ENCODE data around the gene DPF3. TPM values are rescaled to one million over a fixed set of nuclear protein-coding genes. Genes with fewer than 3 reads are reported as not detected.

Gene DPF3
- polyA plus RNA-seq, 2 of the 4 experiments (the other 2 are of a cell fraction), result 0.05 to 0.09 TPM

GRCh38 chr14:72753044-72753710 lies 140.7 kb downstream of the DPF3 start:
- 35% methylated on average over 8 of the region's 8 CpGs for WGBS (ENCODE audit: missing lambda C conversion rate)
- FAIRE-seq (no peak), DNase-seq (ENCODE audit: low read depth in 1 of 2, low spot score in 1 of 2) (no peak), ATAC-seq (no peak)
- Histone ChIP-seq H3K4me2 (no peak overlapping the region), H3K9me3 (peaks cover 4% of the 10 kb centered on the region; the same call in 1 of the 3 replicates), H3K27ac (no peak overlapping the region), H3K4me1 (no peaks in the 10 kb centered on the region), H3K4me3 (no peak overlapping the region)
- TF ChIP-seq CBX8 (IDR thresholded peaks at IDR 0.05) (no peak), CHD4 (IDR thresholded peaks at IDR 0.05; ENCODE audit: borderline replicate concordance) (no peak), CBX2 (IDR thresholded peaks at IDR 0.05; ENCODE audit: borderline replicate concordance, low read depth) (no peak), HES2 (IDR thresholded peaks at IDR 0.05) (no peak), HOXA7 (CRISPR knock-in tag; IDR thresholded peaks at IDR 0.05) (no peak), REST (IDR thresholded peaks at IDR 0.05) (no peak), E2F6 (IDR thresholded peaks at IDR 0.05; ENCODE audit: borderline replicate concordance, low read depth) (no peak), SREBF2 (IDR thresholded peaks at IDR 0.05) (no peak), HOXB5 (CRISPR knock-in tag; IDR thresholded peaks at IDR 0.05) (no peak), ESRRA (IDR thresholded peaks at IDR 0.05; ENCODE audit: borderline replicate concordance, low read length) (no peak), POLR2A (IDR thresholded peaks at IDR 0.05; ENCODE audit: low read length) (no peak), NPAS2 (CRISPR knock-in tag; IDR thresholded peaks at IDR 0.05; ENCODE audit: borderline replicate concordance) (no peak), TFCP2L1 (CRISPR knock-in tag; IDR thresholded peaks at IDR 0.05) (no peak), CHD2 (IDR thresholded peaks at IDR 0.05; ENCODE audit: low read length, partially characterized antibody) (no peak)
- ChIA-PET CTCF (interaction anchor here (0.6 to 1.1 kb wide), 2 partner anchors 237 to 239 kb away, joined by 3 to 5 read pairs; no protein-coding TSS in a partner anchor), POLR2A (no interaction called here)

- no peaks in the 10 kb centered on the region for H3K9me3 ChIP-seq
- ATAC-seq (no peak), DNase-seq (ENCODE audit: low read depth in 1 of 2, low spot score in 1 of 2) (no peak), FAIRE-seq (no peak)
- no peaks in the 10 kb centered on the region for H3K4me1 ChIP-seq
- ChIA-PET CTCF (interaction anchor here (0.5 to 0.8 kb wide), 2 partner anchors 9 to 235 kb away, joined by 3 read pairs; no protein-coding TSS in a partner anchor), POLR2A (no interaction called here)
- no peak overlapping the region for H3K4me3 ChIP-seq
- H3K4me2 ChIP-seq, result no peak overlapping the region
- 93% methylated on average over 3 of the region's 3 CpGs for WGBS (ENCODE audit: missing lambda C conversion rate)
- H3K27ac ChIP-seq, result no peak overlapping the region
- TF ChIP-seq CHD2 (IDR thresholded peaks at IDR 0.05; ENCODE audit: low read length, partially characterized antibody), result no peak
- TF ChIP-seq EHF (CRISPR knock-in tag; IDR thresholded peaks at IDR 0.05), result no peak
- no peak for TF ChIP-seq RNF2 (IDR thresholded peaks at IDR 0.05; ENCODE audit: borderline replicate concordance, low read depth)
- no peak for TF ChIP-seq KDM5A (IDR thresholded peaks at IDR 0.05)
- no peak for TF ChIP-seq EP300 (IDR thresholded peaks at IDR 0.05)
- TF ChIP-seq HOXB5 (CRISPR knock-in tag; IDR thresholded peaks at IDR 0.05), result no peak
- no peak for TF ChIP-seq CBX8 (IDR thresholded peaks at IDR 0.05)
- TF ChIP-seq BCL3 (IDR thresholded peaks at IDR 0.05), result no peak
- TF ChIP-seq HDAC2 (IDR thresholded peaks at IDR 0.05), result no peak
- no peak for TF ChIP-seq ZC3H11A (IDR thresholded peaks at IDR 0.05)
- TF ChIP-seq PBX3 (IDR thresholded peaks at IDR 0.05), result no peak
- TF ChIP-seq NPAS2 (CRISPR knock-in tag; IDR thresholded peaks at IDR 0.05; ENCODE audit: borderline replicate concordance), result no peak
- TF ChIP-seq REST (IDR thresholded peaks at IDR 0.05), result no peak
- no peak for TF ChIP-seq ZFP36 (IDR thresholded peaks at IDR 0.05; ENCODE audit: borderline replicate concordance, partially characterized antibody)
- TF ChIP-seq HMGXB4 (CRISPR knock-in tag; IDR thresholded peaks at IDR 0.05; ENCODE audit: borderline replicate concordance), result no peak
Observed at GRCh38 chr14:72752034-72752412, 141.9 kb downstream of the DPF3 start.

All from A549 (cell line).